Mononuclear cell (primary cell): ENCODE data around the gene TEDC1. TPM values are rescaled to one million over a fixed set of nuclear protein-coding genes. Genes with fewer than 3 reads are reported as not detected.

Experiments used
- H3K27me3 ChIP-seq: 2 replicates; pipeline ENCODE4 v1.6.0; 2011; ENCODE audit warnings: low read length, control low read depth; ENCODE audit not compliant: insufficient read depth
- H3K4me1 ChIP-seq: 2 replicates; pipeline ENCODE4 v1.5.1; 2011; ENCODE audit warnings: mild to moderate bottlenecking, low read length, control low read depth; ENCODE audit not compliant: insufficient read depth
- H3K4me3 ChIP-seq: 2 replicates; pipeline ENCODE4 v1.5.1; 2011; ENCODE audit warnings: mild to moderate bottlenecking, low read length, moderate library complexity
- H3K9me3 ChIP-seq: 2 replicates; pipeline ENCODE4 v1.5.1; 2011; ENCODE audit warnings: low read depth, mild to moderate bottlenecking, control low read depth, low read length
- total RNA-seq: library from RNA; depleted of rRNA; stranded (reverse); fragments of >200 nt; gene quantifications from one replicate; pipeline ENCODE4 v1.2.3, GENCODE V29; 2012

The TEDC1 gene
- total RNA-seq, 1 donor, result 19.9 TPM

- Histone ChIP-seq H3K4me1 (no peaks in the 10 kb centered on the region), H3K27me3 (no peaks in the 10 kb centered on the region), H3K9me3 (no peaks in the 10 kb centered on the region), H3K4me3 (no peak overlapping the region)
Observed at GRCh38 chr14:105452963-105453362, 38.1 kb upstream of the TEDC1 start.

- no peaks in the 10 kb centered on the region for H3K9me3 ChIP-seq
- no peaks in the 10 kb centered on the region for H3K4me1 ChIP-seq
- no peaks in the 10 kb centered on the region for H3K27me3 ChIP-seq
- no peak overlapping the region for H3K4me3 ChIP-seq
Observed at GRCh38 chr14:105453847-105454246, 37.2 kb upstream of the TEDC1 start.

- Histone ChIP-seq H3K4me1 (no peaks in the 10 kb centered on the region), H3K27me3 (no peaks in the 10 kb centered on the region), H3K9me3 (no peaks in the 10 kb centered on the region), H3K4me3 (no peak overlapping the region)
Observed at GRCh38 chr14:105455086-105455640, 35.9 kb upstream of the TEDC1 start.

- no peaks in the 10 kb centered on the region for H3K27me3 ChIP-seq
- no peak overlapping the region for H3K4me3 ChIP-seq
- H3K4me1 ChIP-seq, result no peaks in the 10 kb centered on the region
- no peaks in the 10 kb centered on the region for H3K9me3 ChIP-seq
Observed at GRCh38 chr14:105455766-105456660, 35.0 kb upstream of the TEDC1 start.

- H3K27me3 ChIP-seq, result no peaks in the 10 kb centered on the region
- no peaks in the 10 kb centered on the region for H3K9me3 ChIP-seq
- no peak overlapping the region for H3K4me3 ChIP-seq
- no peaks in the 10 kb centered on the region for H3K4me1 ChIP-seq
Observed at GRCh38 chr14:105456736-105457617, 34.1 kb upstream of the TEDC1 start.

- Histone ChIP-seq H3K9me3 (no peaks in the 10 kb centered on the region), H3K4me3 (no peak overlapping the region), H3K4me1 (no peaks in the 10 kb centered on the region), H3K27me3 (no peaks in the 10 kb centered on the region)
Observed at GRCh38 chr14:105458010-105458409, 33.0 kb upstream of the TEDC1 start.

GRCh38 chr14:105458571-105458970, 32.5 kb upstream of the TEDC1 start:
- Histone ChIP-seq H3K9me3 (no peaks in the 10 kb centered on the region), H3K4me3 (no peak overlapping the region), H3K27me3 (no peaks in the 10 kb centered on the region), H3K4me1 (no peaks in the 10 kb centered on the region)

GRCh38 chr14:105460116-105460515, 30.9 kb upstream of the TEDC1 start:
- Histone ChIP-seq H3K4me1 (no peaks in the 10 kb centered on the region), H3K4me3 (no peak overlapping the region), H3K27me3 (no peaks in the 10 kb centered on the region), H3K9me3 (no peaks in the 10 kb centered on the region)

- no peak overlapping the region for H3K4me3 ChIP-seq
- H3K9me3 ChIP-seq, result no peaks in the 10 kb centered on the region
- H3K27me3 ChIP-seq, result no peaks in the 10 kb centered on the region
- no peaks in the 10 kb centered on the region for H3K4me1 ChIP-seq
Observed at GRCh38 chr14:105460616-105461015, 30.4 kb upstream of the TEDC1 start.

GRCh38 chr14:105461903-105462302, 29.1 kb upstream of the TEDC1 start:
- Histone ChIP-seq H3K9me3 (no peaks in the 10 kb centered on the region), H3K27me3 (no peaks in the 10 kb centered on the region), H3K4me3 (no peak overlapping the region), H3K4me1 (no peaks in the 10 kb centered on the region)

- Histone ChIP-seq H3K27me3 (no peaks in the 10 kb centered on the region), H3K4me3 (no peak overlapping the region), H3K9me3 (no peaks in the 10 kb centered on the region), H3K4me1 (no peaks in the 10 kb centered on the region)
Observed at GRCh38 chr14:105464501-105464900, 26.5 kb upstream of the TEDC1 start.

GRCh38 chr14:105465209-105466031, 25.6 kb upstream of the TEDC1 start:
- Histone ChIP-seq H3K27me3 (no peaks in the 10 kb centered on the region), H3K9me3 (no peaks in the 10 kb centered on the region), H3K4me3 (no peak overlapping the region), H3K4me1 (no peaks in the 10 kb centered on the region)

- Histone ChIP-seq H3K27me3 (no peaks in the 10 kb centered on the region), H3K4me3 (no peak overlapping the region), H3K9me3 (no peaks in the 10 kb centered on the region), H3K4me1 (no peaks in the 10 kb centered on the region)
Observed at GRCh38 chr14:105466531-105467248, 24.4 kb upstream of the TEDC1 start.
